Germinal center (tissue), 1 donor: ENCODE measurements around the gene MYLK3.

Experiments used
- DNase-seq: peaks from one replicate; pipeline ENCODE4 v3.0.0; 2012; ENCODE audit warnings: mixed read lengths, low spot score

MYLK3 gene

GRCh38 chr16:46727184-46727583, 21.0 kb downstream of the MYLK3 start:
- no peak for DNase-seq

GRCh38 chr16:46721885-46722284, 26.3 kb downstream of the MYLK3 start:
- DNase-seq, result no peak

- DNase-seq, result no peak
These were observed 27.5 kb downstream of the MYLK3 start for GRCh38 chr16:46720619-46721018.

DNA sequence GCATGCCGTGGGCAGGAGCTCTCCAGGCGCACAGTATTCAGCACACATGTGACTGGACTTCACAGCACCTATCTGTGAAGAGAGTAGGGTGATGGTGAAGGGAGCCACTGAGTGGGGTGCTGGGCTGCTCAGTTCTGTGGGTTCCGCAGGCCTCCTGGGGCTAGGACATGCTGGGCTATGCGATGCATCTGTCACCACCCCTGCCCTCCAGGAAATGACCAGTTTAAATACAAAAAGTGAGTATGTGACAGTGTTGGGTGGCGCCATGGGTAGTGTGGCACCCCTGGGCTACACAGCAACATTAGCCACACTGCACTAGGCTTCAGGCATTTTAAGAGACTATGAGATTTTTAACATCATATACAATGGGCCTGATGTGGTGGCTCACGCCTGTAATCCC, 28.6 kb downstream of the MYLK3 start:
- no peak for DNase-seq

DNA sequence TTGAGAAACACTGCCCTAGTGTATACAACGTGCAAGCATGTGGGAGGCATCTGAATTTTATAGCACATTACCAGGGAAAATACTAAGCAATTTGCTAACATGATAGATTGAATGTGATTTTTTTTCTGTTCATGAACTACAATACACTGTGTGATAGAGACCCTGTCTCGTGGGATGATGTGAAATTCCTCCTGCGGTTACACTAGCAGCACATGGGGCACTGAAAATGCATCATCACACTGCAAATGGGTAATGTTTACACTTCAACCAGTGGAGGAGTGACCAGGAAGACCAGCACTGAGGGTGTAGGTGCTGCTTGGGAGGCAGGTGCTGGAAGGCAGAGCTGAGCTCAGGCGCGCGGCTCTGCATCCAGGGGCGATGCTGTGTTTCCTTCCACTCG, 29.9 kb downstream of the MYLK3 start:
- no peak for DNase-seq

DNA sequence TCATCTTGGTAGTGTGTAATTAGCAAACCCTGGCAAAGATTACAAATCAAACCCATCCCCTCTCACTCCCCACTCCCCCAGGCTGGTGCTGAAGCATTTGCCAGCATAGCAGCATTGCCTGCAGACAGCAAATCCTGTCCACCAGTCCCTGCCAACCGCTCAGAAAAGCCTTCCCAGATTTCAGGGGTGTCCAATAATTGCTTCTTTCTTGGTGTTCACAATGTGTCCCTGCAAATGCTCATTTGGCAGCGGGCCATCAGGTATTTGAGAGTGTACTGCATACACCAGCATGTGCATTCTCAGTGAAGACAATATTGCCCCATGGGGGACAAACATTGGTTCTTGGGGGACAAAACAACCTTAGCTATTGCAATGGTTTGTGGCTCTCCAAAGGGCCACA, 30.5 kb downstream of the MYLK3 start:
- DNase-seq, result no peak

- no peak for DNase-seq
These were observed 32.3 kb downstream of the MYLK3 start for GRCh38 chr16:46715769-46716305.

DNA sequence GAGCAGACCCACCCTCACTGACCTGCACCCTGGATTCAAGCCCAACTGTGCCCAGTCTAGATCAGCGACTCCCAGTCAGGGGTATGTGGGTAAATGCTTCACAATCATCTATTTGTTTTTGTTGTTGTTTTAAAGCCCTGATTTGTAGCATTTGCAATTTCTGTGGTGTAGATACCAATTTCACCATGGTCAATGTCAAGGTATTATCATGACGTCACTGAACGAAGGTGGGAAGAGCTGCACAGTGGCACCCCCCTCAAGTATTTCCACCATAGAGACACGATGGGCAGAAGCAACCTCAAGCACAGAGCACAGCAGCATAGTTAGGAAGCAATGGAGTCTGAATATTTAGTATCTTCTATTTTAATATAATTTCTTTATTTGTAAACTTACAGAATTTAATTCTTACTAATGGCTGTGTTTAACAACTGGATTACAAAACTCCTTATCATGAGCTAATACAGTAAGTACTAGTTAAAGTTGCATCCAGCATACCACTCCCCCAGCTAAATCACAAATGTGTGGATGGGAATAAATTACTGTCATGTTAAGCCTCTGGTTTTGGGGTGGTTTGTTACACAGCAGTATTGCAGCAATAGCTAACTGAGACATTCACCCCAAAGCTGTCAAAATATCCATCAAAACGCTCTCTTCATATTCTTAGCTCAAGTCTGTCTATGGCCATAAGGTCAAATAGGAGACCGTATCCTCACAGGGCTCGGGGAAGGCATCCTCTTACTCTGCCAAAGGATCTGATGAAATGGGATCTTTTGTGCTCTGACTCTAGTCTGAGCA, 33.1 kb downstream of the MYLK3 start:
- DNase-seq, result no peak

DNA sequence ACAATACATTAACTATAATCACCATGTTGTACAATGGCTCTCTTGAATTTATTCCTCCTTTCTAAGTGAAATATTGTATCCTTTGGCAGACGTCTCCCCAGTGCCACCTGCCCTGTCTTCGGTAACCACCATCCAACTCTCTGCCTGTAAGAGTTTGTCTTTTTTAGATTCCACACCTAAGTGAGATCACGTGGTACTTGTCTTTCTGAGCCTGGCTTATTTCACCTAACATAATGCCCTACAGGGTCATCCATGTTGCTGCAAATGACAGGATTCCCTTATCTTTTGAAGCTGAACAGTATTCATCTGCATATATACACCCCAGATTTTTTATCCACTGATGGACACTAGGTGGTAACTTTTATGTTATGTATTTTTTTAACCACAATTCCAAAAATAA, 34.5 kb downstream of the MYLK3 start:
- no peak for DNase-seq

DNA sequence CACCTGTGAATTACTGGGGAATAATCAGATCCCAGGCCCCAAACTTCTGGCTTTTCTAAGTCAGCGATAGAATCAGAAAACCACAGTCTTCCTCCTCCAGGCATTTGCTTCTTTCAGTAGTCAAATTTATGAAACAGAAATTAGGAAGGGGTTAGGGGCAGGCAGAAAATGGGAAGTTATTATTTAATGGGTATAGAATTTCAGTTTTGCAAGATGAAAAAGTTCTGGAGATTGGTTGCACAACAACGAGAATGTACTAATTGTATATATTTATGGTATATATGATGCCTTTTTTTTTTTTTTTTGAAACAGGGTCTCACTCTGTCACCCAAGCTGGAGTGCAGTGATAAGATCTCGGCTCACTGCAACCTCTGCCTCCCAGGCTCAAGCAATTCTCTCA, 35.2 kb downstream of the MYLK3 start:
- DNase-seq, result peak; percentile 35

DNA sequence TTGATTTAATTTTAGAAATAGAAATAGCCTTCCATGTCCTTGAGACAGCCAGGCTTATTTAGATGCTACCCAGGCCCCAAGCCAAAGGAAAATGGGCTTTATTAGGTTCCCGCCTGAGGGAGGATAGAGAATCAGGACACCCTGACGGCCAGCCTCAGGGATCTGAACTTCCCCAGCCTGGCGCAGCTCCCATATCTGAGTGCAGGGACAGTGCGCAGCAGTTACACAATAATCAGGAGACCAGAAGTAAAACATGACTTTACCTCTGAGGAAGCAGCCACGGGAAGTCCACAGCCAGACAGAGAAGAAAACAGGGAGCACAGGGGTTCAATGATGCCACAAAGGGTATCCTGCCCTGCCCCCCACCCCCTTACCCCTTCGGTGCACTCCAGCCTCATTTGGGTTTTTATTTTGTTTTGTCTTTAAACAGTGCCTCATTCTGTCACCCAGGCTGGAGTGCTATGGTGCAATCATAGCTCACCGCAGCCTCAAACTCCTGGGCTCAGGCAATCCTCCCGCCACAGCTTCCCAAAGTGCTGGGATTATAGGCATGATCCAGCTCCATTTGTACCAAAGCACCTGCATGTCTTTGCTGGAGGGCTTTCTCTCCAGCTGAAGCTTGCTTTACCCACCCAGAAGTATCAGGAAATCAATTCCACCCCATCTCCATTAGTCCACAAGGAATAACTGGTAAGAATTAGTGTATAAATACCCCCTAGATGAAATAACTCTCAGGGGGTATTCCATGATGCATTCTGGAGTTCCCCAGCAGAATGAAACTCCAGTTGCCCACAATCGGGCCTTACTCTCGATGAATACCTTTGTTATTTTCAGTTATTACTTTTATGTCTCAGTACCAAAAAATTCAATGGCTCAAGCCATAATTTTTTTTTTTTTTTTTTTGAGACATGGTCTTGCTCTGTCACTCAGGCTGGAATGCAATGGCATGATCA, 36.8 kb downstream of the MYLK3 start:
- DNase-seq, result no peak

DNA sequence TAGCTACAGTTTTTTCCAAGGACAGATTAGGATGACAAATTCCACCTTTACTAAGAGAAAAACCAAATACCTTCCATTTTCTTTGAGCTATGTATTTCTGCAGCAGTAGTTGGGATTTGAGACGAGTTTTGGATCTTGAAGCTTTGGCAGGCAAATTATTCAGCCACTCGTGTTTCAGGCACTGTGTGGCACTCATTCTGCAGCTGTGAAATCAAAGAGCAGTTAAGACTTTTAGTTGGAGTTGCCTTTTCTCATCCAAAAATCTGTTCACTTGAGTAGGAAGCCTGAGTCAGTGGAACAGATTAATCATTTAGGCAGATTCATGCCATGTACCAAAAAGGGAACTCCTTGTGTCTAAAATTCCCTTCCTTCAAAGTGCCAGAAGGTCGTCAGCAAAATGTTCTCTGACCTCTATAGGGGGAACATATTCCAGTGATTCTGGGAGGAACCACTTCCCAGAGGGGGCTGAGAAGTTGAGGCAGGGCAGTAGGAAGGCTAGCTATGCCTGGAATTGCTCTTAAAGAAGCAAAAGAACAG, 38.6 kb downstream of the MYLK3 start:
- no peak for DNase-seq

GRCh38 chr16:46706642-46707041, 41.5 kb downstream of the MYLK3 start:
- no peak for DNase-seq

DNA sequence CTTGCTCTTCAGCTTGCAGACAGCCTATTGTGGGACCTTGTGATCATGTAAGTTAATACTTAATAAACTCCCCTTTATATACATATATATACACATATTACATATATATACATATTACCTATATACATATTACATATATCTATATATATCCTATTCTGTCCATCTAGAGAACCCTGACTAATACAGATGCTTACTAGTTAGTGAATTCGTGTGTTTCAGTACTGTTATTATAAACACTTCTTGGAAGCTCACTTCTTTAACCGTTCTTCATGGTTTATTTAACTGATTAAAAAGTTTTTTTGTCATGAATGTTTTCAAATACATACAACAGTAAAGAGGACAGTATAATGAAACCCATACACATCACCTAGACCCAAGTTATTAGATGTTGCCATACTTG, 46.1 kb downstream of the MYLK3 start:
- DNase-seq, result no peak

GRCh38 chr16:46701615-46702014, 46.5 kb downstream of the MYLK3 start:
- DNase-seq, result no peak

GRCh38 chr16:46700048-46700447, 48.1 kb downstream of the MYLK3 start:
- DNase-seq, result no peak

DNA sequence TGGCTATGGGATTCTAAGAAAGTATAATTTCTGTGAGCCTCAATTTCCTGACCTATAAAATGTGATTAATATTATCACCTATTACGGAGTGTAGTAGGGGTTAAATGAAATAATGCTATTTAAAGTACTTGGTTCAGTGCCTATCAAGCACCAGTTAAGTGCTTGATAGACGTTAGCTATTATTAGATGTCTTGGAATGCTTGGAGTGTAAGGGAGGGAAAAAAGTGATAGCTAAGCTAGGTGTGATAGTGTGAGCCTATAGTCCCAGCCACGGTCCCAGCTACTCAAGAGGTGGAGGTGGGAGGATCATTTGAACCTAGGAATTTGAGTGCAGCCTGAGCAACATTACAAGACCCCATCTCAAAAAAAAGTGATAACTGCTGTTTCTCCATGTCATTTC, 51.2 kb downstream of the MYLK3 start:
- DNase-seq, result no peak

- no peak for DNase-seq
These were observed 52.2 kb downstream of the MYLK3 start for GRCh38 chr16:46695937-46696336.

DNA sequence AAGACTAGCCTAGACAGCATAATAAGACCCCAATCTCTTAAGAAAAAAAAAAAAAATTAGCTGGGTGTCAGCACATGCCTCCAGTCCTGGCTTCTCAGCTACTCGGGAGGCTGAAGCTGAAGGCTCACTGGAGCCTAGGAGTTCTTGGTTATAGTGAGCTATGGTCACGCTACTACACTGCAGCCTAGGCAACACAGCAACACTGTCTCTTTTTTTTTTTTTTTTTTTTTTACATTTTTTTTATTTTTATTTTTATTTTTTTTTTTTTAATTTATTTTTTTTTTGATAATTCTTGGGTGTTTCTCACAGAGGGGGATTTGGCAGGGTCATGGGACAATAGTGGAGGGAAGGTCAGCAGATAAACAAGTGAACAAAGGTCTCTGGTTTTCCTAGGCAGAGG, 54.5 kb downstream of the MYLK3 start:
- no peak for DNase-seq

DNA sequence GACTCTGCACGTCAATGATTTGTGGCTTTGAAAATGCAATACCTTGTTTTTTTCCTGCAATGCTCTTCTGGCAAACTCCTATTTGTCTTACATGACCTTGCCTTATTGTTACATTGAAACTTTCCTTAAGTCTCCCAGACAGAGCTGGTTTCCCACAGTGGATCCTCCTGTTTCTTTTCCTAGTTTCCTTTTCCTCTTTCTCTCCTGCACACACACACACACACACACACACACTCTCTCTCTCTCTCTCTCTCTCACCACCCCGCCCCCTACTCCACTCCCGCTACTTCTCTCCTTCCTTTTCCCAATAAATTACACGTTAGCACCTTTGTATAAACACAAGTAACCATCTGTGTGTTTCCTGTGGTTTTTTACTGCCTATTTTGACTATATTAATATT, 56.4 kb downstream of the MYLK3 start:
- DNase-seq, result no peak

DNA sequence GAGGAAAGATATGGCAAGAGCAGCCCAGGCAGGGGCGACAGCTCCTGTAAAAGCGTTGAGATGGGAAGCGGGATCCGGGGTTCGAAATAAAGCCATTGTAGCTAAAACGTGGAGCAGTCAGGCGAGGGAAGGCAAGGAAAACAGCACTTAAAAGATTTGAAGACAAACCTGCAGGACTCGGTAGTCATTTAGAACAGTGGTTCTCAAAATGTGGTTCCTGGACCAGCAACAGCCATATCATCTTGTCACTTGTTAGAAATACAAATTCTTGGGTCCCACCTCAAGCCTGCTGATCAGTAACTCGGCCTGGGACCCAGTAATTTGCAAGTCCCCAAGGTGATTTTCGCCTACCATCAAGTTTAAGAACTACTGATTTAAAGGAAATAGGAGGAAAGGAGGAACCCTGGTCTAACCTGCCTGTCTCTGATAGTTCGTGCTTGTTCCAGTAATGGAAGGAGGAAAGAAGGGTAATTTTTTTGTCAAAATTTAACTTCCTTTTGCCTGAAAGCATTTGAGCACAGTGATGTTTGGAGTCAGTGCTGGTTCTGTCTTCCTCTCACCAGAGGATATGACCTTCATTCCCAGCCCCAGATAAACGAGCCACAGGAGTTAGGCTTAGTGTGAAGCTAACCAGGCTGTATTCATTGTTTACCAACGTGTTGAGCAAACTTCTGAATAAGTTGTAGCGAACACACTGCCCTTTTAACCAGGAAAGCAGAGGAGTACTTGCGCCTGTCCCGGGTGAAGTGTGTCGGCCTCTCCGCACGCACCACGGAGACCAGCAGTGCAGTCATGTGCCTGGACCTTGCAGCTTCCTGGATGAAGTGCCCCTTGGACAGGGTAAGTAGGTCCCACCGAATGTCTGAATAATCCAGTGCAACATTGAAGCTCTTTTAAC, 57.6 kb downstream of the MYLK3 start:
- DNase-seq, result no peak
